Activated T-helper 9 cell treated with anti-CD3 and anti-CD28 coated beads, Interleukin-2, amount 50 U/mL, for 16 hours (primary cell): ENCODE results near the gene TRAPPC5.

Source experiments
- DNase-seq: peaks from one replicate; pipeline ENCODE4 v3.0.0-alpha.2; 2020; ENCODE audit warnings: low read depth

The TRAPPC5 gene

GRCh38 chr19:7645656-7646425 is 34.8 kb upstream of the TRAPPC5 start:
- DNase-seq: no peak

- DNase-seq: no peak
Observed at GRCh38 chr19:7646426-7646700, 34.3 kb upstream of the TRAPPC5 start.

GRCh38 chr19:7647156-7647555 is 33.5 kb upstream of the TRAPPC5 start:
- DNase-seq: no peak

- no peak for DNase-seq
Observed at GRCh38 chr19:7648265-7649014, 32.2 kb upstream of the TRAPPC5 start.

GRCh38 chr19:7650148-7650547 is 30.5 kb upstream of the TRAPPC5 start:
- DNase-seq: no peak

GRCh38 chr19:7652061-7652641 is 28.5 kb upstream of the TRAPPC5 start:
- DNase-seq: peak; percentile 84

GRCh38 chr19:7654401-7654800 is 26.2 kb upstream of the TRAPPC5 start:
- no peak for DNase-seq

- no peak for DNase-seq
Observed at GRCh38 chr19:7655581-7655980, 25.1 kb upstream of the TRAPPC5 start.

- DNase-seq: no peak
Observed at GRCh38 chr19:7657131-7657751, 23.4 kb upstream of the TRAPPC5 start.

GRCh38 chr19:7658219-7658686 is 22.4 kb upstream of the TRAPPC5 start:
- no peak for DNase-seq

GRCh38 chr19:7661744-7662538 is 18.7 kb upstream of the TRAPPC5 start:
- no peak for DNase-seq

GRCh38 chr19:7662657-7663056 is 18.0 kb upstream of the TRAPPC5 start:
- DNase-seq: no peak

GRCh38 chr19:7663706-7664105 is 16.9 kb upstream of the TRAPPC5 start:
- no peak for DNase-seq

- no peak for DNase-seq
Observed at GRCh38 chr19:7665076-7665475, 15.6 kb upstream of the TRAPPC5 start.

- no peak for DNase-seq
Observed at GRCh38 chr19:7668842-7669241, 11.8 kb upstream of the TRAPPC5 start, which contains the start of gene RETN. TSS of gene RETN (plus strand) at chr19:7669049. CDS start at chr19:7669327, 278 bp downstream.

- no peak for DNase-seq
Observed at GRCh38 chr19:7669641-7670040, 11.0 kb upstream of the TRAPPC5 start.

GRCh38 chr19:7670150-7670783 is 10.4 kb upstream of the TRAPPC5 start:
- no peak for DNase-seq

GRCh38 chr19:7670790-7671189 is 9.8 kb upstream of the TRAPPC5 start:
- no peak for DNase-seq

GRCh38 chr19:7672522-7672921 is 8.1 kb upstream of the TRAPPC5 start:
- no peak for DNase-seq

GRCh38 chr19:7674010-7675005 is 6.3 kb upstream of the TRAPPC5 start:
- DNase-seq: no peak
